BLaER1 (cell line): ENCODE data around the gene KIAA1755.
"Not testable (repeated sequence)": the region's sequence is repeated elsewhere in the genome, so short reads cannot be mapped to it uniquely, and the experiment has no call there.

Source experiments
- H3K27ac ChIP-seq: shearing (Covaris generic); formaldehyde crosslinking; 2 replicates; pipeline ENCODE4 v1.8.1; 2022
- H3K27me3 ChIP-seq: shearing (Covaris generic); formaldehyde crosslinking; 2 replicates; pipeline ENCODE4 v1.8.1; 2022
- H3K36me3 ChIP-seq: shearing (Covaris generic); formaldehyde crosslinking; 2 replicates; pipeline ENCODE4 v1.8.1; 2022
- H3K4me1 ChIP-seq: shearing (Covaris generic); formaldehyde crosslinking; 2 replicates; pipeline ENCODE4 v1.8.1; 2022
- H3K4me2 ChIP-seq: shearing (Covaris generic); formaldehyde crosslinking; 2 replicates; pipeline ENCODE4 v1.8.1; 2022
- H3K4me3 ChIP-seq: shearing (Covaris generic); formaldehyde crosslinking; 2 replicates; pipeline ENCODE4 v1.8.1; 2022
- H3K9ac ChIP-seq: shearing (Covaris generic); formaldehyde crosslinking; 2 replicates; pipeline ENCODE4 v1.8.1; 2022
- H3K9me3 ChIP-seq: shearing (Covaris generic); formaldehyde crosslinking; 2 replicates; pipeline ENCODE4 v1.8.1; 2022
- H4K20me1 ChIP-seq: shearing (Covaris generic); formaldehyde crosslinking; 2 replicates; pipeline ENCODE4 v1.8.1; 2022
- Cebpa-rat ChIP-seq: shearing (Covaris generic); IDR thresholded peaks from 2 replicates; pipeline ENCODE4 v1.8.1; 2022

The KIAA1755 gene

GRCh38 chr20:38252292-38253288, 7.9 kb downstream of the KIAA1755 start:
- Histone ChIP-seq H3K27me3 (no peaks in the 10 kb centered on the region), H3K9me3 (no peaks in the 10 kb centered on the region), H3K36me3 (no peaks in the 10 kb centered on the region), H3K9ac (no peak overlapping the region), H4K20me1 (no peaks in the 10 kb centered on the region), H3K4me2 (no peak overlapping the region), H3K27ac (no peak overlapping the region), H3K4me1 (no peaks in the 10 kb centered on the region), H3K4me3 (no peak overlapping the region)
- TF ChIP-seq Cebpa-rat, result no peak

DNA sequence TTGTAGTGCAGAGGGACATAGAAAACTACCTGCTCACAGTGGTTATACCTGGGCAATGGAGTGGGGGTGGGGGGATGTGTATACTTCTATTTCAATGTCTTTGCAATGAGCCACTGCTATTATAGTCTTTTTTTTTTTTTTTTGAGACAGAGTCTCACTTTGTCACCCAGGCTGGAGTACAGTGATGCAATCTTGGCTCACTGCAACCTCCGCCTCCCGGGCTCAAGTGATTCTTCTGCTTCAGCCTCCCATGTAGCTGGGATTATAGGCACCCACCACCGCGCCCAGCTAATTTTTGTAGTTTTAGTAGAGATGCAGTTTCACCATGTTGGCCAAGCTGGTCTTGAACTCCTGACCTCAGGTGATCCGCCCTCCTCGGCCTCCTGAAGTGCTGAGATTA, 9.1 kb downstream of the KIAA1755 start:
- not testable (repeated sequence) for H3K27me3 ChIP-seq, H3K27ac ChIP-seq, H3K9ac ChIP-seq, H3K4me3 ChIP-seq, H4K20me1 ChIP-seq, H3K9me3 ChIP-seq, H3K4me2 ChIP-seq, H3K36me3 ChIP-seq, H3K4me1 ChIP-seq

- Histone ChIP-seq H3K27ac (no peak overlapping the region), H3K36me3 (no peaks in the 10 kb centered on the region), H3K4me3 (no peak overlapping the region), H4K20me1 (no peaks in the 10 kb centered on the region), H3K9me3 (no peaks in the 10 kb centered on the region), H3K27me3 (no peaks in the 10 kb centered on the region), H3K9ac (no peak overlapping the region), H3K4me1 (no peaks in the 10 kb centered on the region), H3K4me2 (no peak overlapping the region)
- TF ChIP-seq Cebpa-rat, result no peak
Observed at GRCh38 chr20:38250609-38251008, 9.9 kb downstream of the KIAA1755 start.

DNA sequence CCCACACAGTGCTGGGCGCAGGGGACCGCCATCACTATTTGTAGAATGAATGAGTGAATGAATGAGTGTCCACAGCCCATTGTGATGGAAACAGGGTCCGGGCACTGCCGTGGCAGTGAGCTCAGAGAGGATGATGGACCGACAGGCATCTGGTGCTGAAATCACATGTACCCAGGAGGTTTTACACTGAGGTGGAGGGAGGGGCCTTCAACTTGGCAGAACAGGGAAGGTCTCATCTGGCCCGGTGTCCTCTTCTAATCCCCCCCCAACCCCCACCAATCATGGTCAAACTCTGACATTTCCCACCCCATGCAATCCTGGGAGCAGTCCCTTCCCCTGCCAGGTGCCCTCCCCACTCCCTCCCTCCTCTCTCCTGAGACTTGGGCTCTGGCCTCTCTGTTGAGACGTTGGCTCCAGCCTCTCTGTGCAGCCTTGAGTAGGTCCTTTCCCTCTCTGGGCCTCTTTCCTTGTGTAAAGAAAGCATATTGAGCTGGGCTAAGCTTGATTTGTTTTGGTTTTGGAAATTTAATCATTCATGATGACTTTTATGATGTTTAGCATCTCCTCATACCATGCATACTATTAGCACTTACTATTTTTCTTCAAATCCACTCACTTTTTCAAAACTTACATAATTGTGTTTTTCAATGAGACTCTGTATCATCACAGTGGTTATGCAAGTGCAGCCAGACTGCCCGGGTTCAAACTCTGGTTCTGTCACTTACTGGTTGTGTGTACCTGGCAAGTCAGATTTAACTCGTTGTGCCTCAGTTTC, 10.8 kb downstream of the KIAA1755 start:
- Histone ChIP-seq H3K4me2 (no peak overlapping the region), H3K27ac (no peak overlapping the region), H4K20me1 (no peaks in the 10 kb centered on the region), H3K4me3 (no peak overlapping the region), H3K36me3 (no peaks in the 10 kb centered on the region), H3K4me1 (no peaks in the 10 kb centered on the region), H3K9me3 (peaks cover 8% of the 10 kb centered on the region; the same call in 1 of the 2 replicates), H3K27me3 (no peaks in the 10 kb centered on the region), H3K9ac (no peak overlapping the region)
- no peak for TF ChIP-seq Cebpa-rat

DNA sequence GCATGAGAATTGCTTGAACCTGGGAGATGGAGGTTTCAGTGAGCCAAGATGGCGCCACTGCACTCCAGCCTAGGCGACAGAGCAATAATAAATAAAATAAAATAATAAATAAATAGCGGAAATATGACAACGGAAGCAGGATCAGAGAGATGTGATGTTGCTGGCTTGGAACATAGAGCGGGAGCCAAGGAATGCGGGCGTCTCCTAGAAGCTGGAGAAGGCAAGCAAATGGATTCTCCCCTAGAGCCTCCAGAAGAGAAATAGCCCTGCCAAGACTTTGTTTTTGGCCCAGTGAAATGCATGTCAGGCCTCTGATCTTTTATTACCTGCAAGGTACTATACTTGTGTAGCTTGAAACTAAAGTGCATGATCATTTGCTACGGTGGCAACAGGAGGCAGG, 12.4 kb downstream of the KIAA1755 start:
- Histone ChIP-seq H3K4me3 (no peak overlapping the region), H3K4me1 (no peaks in the 10 kb centered on the region), H3K27me3 (no peaks in the 10 kb centered on the region), H3K9ac (no peak overlapping the region), H3K36me3 (no peaks in the 10 kb centered on the region), H3K27ac (no peak overlapping the region), H3K4me2 (no peak overlapping the region), H4K20me1 (no peaks in the 10 kb centered on the region), H3K9me3 (peaks cover 23% of the 10 kb centered on the region)
- no peak for TF ChIP-seq Cebpa-rat

DNA sequence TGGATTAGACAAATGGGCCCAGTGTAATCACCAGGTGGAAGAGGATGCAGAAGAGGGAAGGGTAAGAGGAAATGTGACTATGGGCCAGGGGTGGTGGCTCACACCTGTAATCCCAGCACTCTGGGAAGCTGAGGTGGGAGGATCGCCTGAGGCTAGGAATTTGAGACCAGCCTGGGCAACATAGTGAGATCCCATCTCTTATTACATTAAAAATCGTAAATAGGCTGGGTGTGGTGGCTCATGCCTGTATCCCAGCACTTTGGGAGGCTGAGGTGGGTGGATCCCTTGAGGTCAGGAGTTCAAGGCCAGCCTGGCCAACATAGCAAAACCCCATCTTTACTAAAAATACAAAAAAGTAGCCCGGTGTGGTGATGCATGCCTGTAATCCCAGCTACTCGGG, 12.8 kb downstream of the KIAA1755 start:
- H3K27me3 ChIP-seq, H3K4me3 ChIP-seq, H3K9ac ChIP-seq, H3K4me2 ChIP-seq, H3K27ac ChIP-seq, H3K4me1 ChIP-seq, H4K20me1 ChIP-seq, H3K36me3 ChIP-seq: not testable (repeated sequence)
- H3K9me3 ChIP-seq, result peaks cover 27% of the 10 kb centered on the region

- H3K36me3 ChIP-seq, result no peaks in the 10 kb centered on the region
- H3K9me3 ChIP-seq, result peaks cover 33% of the 10 kb centered on the region
- H3K4me3 ChIP-seq, result no peak overlapping the region
- H3K4me1 ChIP-seq, result no peaks in the 10 kb centered on the region
- no peak overlapping the region for H3K9ac ChIP-seq
- H3K27ac ChIP-seq, result no peak overlapping the region
- H3K4me2 ChIP-seq, result no peak overlapping the region
- no peaks in the 10 kb centered on the region for H3K27me3 ChIP-seq
- H4K20me1 ChIP-seq, result no peaks in the 10 kb centered on the region
- no peak for TF ChIP-seq Cebpa-rat
Observed at GRCh38 chr20:38247166-38247509, 13.4 kb downstream of the KIAA1755 start.

DNA sequence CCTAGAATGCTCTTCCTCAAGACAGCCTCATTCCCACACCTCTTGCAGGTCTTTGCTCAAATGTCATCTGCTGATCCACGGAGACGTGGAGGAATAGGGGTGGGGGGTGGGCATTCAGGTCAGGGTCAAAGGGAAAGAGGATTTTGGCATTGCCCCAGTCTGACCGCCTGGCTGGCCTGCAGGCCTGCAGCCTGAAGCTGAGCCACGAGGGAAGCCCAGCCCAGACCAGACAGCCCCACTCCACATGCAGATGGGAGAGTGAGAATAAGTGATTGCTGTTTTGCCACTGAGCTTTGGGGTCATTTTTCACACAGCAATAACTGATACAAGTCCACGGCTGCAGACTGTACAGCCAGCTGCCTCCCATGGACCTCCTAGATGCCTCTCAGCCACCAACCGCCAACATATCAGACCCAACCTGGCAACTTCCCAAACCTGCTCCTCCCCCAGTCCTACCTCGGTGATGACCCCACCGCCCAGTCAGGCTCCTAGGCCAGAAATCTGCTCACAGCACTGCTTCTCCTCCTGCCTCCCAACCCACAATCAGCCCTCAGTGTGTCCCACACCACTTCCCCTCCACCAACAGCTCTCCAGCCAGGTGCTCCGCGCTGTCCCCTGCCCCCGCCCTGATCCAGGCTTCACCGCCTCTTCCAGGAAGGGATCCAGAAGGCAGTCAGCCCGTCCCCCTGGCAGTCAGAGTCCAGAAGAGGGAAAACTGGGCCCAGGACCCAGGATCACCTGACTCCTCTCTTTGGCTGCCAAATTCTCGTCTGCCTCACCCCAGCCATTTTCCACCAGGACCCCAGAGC, 14.0 kb downstream of the KIAA1755 start:
- H3K4me3 ChIP-seq, result no peak overlapping the region
- peaks cover 3% of the 10 kb centered on the region; the same call in 1 of the 2 replicates for H3K27me3 ChIP-seq
- H3K36me3 ChIP-seq, result no peaks in the 10 kb centered on the region
- no peaks in the 10 kb centered on the region for H4K20me1 ChIP-seq
- no peak for TF ChIP-seq Cebpa-rat
- H3K9ac ChIP-seq, result no peak overlapping the region
- no peaks in the 10 kb centered on the region for H3K4me1 ChIP-seq
- no peak overlapping the region for H3K4me2 ChIP-seq
- H3K9me3 ChIP-seq, result peaks cover 39% of the 10 kb centered on the region
- H3K27ac ChIP-seq, result no peak overlapping the region

- Histone ChIP-seq H3K9ac (no peak overlapping the region), H3K36me3 (no peaks in the 10 kb centered on the region), H3K4me1 (no peaks in the 10 kb centered on the region), H3K27me3 (peaks cover 5% of the 10 kb centered on the region; the same call in 1 of the 2 replicates), H3K4me3 (no peak overlapping the region), H4K20me1 (no peaks in the 10 kb centered on the region), H3K9me3 (peaks cover 47% of the 10 kb centered on the region), H3K27ac (no peak overlapping the region), H3K4me2 (no peak overlapping the region)
- no peak for TF ChIP-seq Cebpa-rat
Observed at GRCh38 chr20:38245753-38246152, 14.8 kb downstream of the KIAA1755 start.
